Liver (tissue), 9 donors: ENCODE results near the gene DBT. TPM values are rescaled to one million over a fixed set of nuclear protein-coding genes. Genes with fewer than 3 reads are reported as not detected.

Experiments
- DNase-seq: peaks from one replicate; pipeline ENCODE4 v3.0.0-alpha.2; 2017; ENCODE audit warnings: low spot score
- H3K27ac ChIP-seq, 2 donors: one replicate each; pipeline ENCODE4 v1.7.0; 2013; ENCODE audit warnings: inconsistent platforms in 2 of 2, low read length in 2 of 2, control low read depth in 1 of 2, low read depth in 1 of 2, mild to moderate bottlenecking in 1 of 2
- H3K27me3 ChIP-seq, 4 donors: one replicate each; pipeline versions ENCODE4 v1.6.1 to v1.7.0; 2013; ENCODE audit warnings: low read length in 3 of 4, inconsistent platforms in 1 of 4, mild to moderate bottlenecking in 1 of 4, moderate library complexity in 1 of 4; ENCODE audit not compliant: control insufficient read depth in 4 of 4, insufficient read depth in 4 of 4
- H3K36me3 ChIP-seq, 4 donors: one replicate each; pipeline versions ENCODE4 v1.6.1 to v1.7.0; 2013; ENCODE audit warnings: low read length in 3 of 4, mild to moderate bottlenecking in 3 of 4, low read depth in 1 of 4, moderate library complexity in 1 of 4; ENCODE audit not compliant: control insufficient read depth in 4 of 4, insufficient read depth in 3 of 4
- H3K4me1 ChIP-seq, 4 donors: one replicate each; pipeline versions ENCODE4 v1.6.1 to v1.7.0; 2013; ENCODE audit warnings: low read length in 3 of 4, mild to moderate bottlenecking in 3 of 4, moderate library complexity in 1 of 4; ENCODE audit not compliant: control insufficient read depth in 4 of 4, insufficient read depth in 4 of 4
- H3K4me3 ChIP-seq, 3 donors: one replicate each; pipeline versions ENCODE4 v1.6.1 to v1.7.0; 2013; ENCODE audit warnings: low read length in 3 of 3, control low read depth in 1 of 3, low read depth in 1 of 3, mild to moderate bottlenecking in 1 of 3
- H3K9ac ChIP-seq, 2 donors: one replicate each; pipeline ENCODE4 v1.7.0; 2013; ENCODE audit warnings: low read length in 2 of 2, mild to moderate bottlenecking in 2 of 2, moderate library complexity in 2 of 2, control low read depth in 1 of 2, low read depth in 1 of 2
- H3K9me3 ChIP-seq, 4 donors: one replicate each; pipeline versions ENCODE4 v1.6.1 to v1.7.0; 2013; ENCODE audit warnings: low read length in 3 of 4; ENCODE audit not compliant: control insufficient read depth in 4 of 4
- EGR1 ChIP-seq, 2 donors: IDR thresholded peaks; 2 replicates each; pipeline ENCODE4 v1.6.1; 2016 to 2018; ENCODE audit warnings: antibody characterized with exemption in 2 of 2, low read depth in 2 of 2
- FOXA1 ChIP-seq: IDR thresholded peaks from 2 replicates; pipeline ENCODE4 v1.6.1; 2016; ENCODE audit warnings: antibody characterized with exemption
- FOXA2 ChIP-seq: IDR thresholded peaks from 2 replicates; pipeline ENCODE4 v1.6.1; 2016; ENCODE audit warnings: antibody characterized with exemption
- GABPA ChIP-seq, 2 donors: IDR thresholded peaks in 1 of 2; conservative IDR thresholded peaks in 1 of 2; 2 replicates each; pipeline ENCODE4 v1.6.1; 2016; ENCODE audit warnings: antibody characterized with exemption in 2 of 2, mild to moderate bottlenecking in 1 of 2, moderate library complexity in 1 of 2
- HNF4A ChIP-seq, 2 donors: conservative IDR thresholded peaks; 2 replicates each; pipeline ENCODE4 v1.6.1; 2016; ENCODE audit warnings: antibody characterized with exemption in 2 of 2, mild to moderate bottlenecking in 2 of 2
- HNF4G ChIP-seq: IDR thresholded peaks from 2 replicates; pipeline ENCODE4 v1.6.1; 2016; ENCODE audit warnings: antibody characterized with exemption
- JUND ChIP-seq, 2 donors: IDR thresholded peaks; 2 replicates each; pipeline ENCODE4 v1.6.1; 2016; ENCODE audit warnings: antibody characterized with exemption in 2 of 2
- NR2F2 ChIP-seq: IDR thresholded peaks from 2 replicates; pipeline ENCODE4 v1.6.1; 2016; ENCODE audit warnings: antibody characterized with exemption
- RAD21 ChIP-seq, 2 donors: IDR thresholded peaks; 2 replicates each; pipeline ENCODE4 v1.6.1; 2016; ENCODE audit warnings: antibody characterized with exemption in 2 of 2, mild to moderate bottlenecking in 2 of 2
- RXRA ChIP-seq, 2 donors: IDR thresholded peaks; 2 replicates each; pipeline ENCODE4 v1.6.1; 2017 to 2018; ENCODE audit warnings: antibody characterized with exemption in 2 of 2, mild to moderate bottlenecking in 1 of 2
- SP1 ChIP-seq: IDR thresholded peaks from 2 replicates; pipeline ENCODE4 v1.6.1; 2018; ENCODE audit warnings: antibody characterized with exemption, mild to moderate bottlenecking
- TAF1 ChIP-seq: conservative IDR thresholded peaks from 2 replicates; pipeline ENCODE4 v1.6.1; 2016; ENCODE audit warnings: antibody characterized with exemption, mild to moderate bottlenecking
- YY1 ChIP-seq: IDR thresholded peaks from 2 replicates; pipeline ENCODE4 v1.6.1; 2016; ENCODE audit warnings: antibody characterized with exemption, mild to moderate bottlenecking
- WGBS: extraction: QIAGEN DNeasy Blood & Tissue Kit; methylation state at CpG from one replicate; pipeline ENCODE4 v1.1.7; 2013; 5-methylcytosine and 5-hydroxymethylcytosine counted together
- polyA plus RNA-seq, 2 donors: library from polyadenylated mRNA; stranded (reverse) in 1 of 2; unstranded in 1 of 2; fragments of 200-250 nt in 1 of 2; fragments of >200 nt in 1 of 2; fragmentation: Nextera tagmentation in 1 of 2; extraction: Ambion mirVana in 1 of 2; gene quantifications; one replicate each; pipeline versions ENCODE4 v1.2.1 to v1.2.3, GENCODE V29; 2013 to 2015
- total RNA-seq, 2 donors: library from RNA; depleted of rRNA; stranded (reverse); fragments of >200 nt; gene quantifications; one replicate each; pipeline ENCODE4 v1.2.3, GENCODE V29; 2014
- TF ChIP-seq, protein P1 (sequence below): IDR thresholded peaks from 2 replicates; pipeline ENCODE4 v1.6.1; 2016; ENCODE audit warnings: antibody characterized with exemption
- TF ChIP-seq, protein P2 (sequence below): IDR thresholded peaks from 2 replicates; pipeline ENCODE4 v1.6.1; 2016; ENCODE audit warnings: antibody characterized with exemption
- TF ChIP-seq, protein P3 (sequence below): IDR thresholded peaks from 2 replicates; pipeline ENCODE4 v1.6.1; 2016; ENCODE audit warnings: antibody characterized with exemption
- TF ChIP-seq, protein P4 (sequence below): fragments of 150-350 bp; IDR thresholded peaks from 2 replicates; pipeline ENCODE4 v1.5.1; 2017; ENCODE audit warnings: improper control_type of control experiment, low read depth, low read length; ENCODE audit not compliant: missing input control
- TF ChIP-seq, protein P5 (sequence below): IDR thresholded peaks from 2 replicates; pipeline ENCODE4 v1.6.1; 2016; ENCODE audit warnings: antibody characterized with exemption, mild to moderate bottlenecking
- donor health status: healthy.
- donor health status: healthy.
- donor health status: healthy.
- donor health status: healthy.
- donor health status: healthy.

DBT gene
- total and polyA plus RNA-seq, 4 donors = 7.7 to 10.7 (median 9.1) TPM

DNA sequence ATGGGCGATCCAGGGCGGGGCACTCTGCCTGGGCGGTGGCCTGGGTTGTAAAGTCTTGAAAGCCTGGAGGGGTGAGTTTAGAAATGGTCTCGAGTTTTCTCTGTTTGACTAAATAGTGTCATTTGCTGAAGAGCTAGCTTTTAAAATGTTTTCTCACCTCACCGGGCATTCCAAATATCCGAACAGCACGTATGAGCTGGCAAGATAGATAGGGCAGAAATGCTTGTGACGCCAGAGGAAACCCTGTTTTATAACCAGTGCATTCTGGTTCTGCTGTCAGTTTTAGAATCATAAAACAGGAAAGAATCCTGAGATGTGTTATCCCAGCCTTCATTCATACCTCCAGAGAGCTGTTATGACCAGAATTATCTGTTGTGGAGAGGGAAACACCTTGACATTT, 17.1 kb upstream of the DBT start:
- peak overlapping the region; percentile 54 to 96 for H3K9ac ChIP-seq
- H3K27ac ChIP-seq = peak overlapping the region; percentile 64 to 88
- WGBS = 0% methylated on average over 8 of the region's 8 CpGs
- peak overlapping the region; percentile 68 to 92 (median 83) for H3K4me3 ChIP-seq
- no peaks in the 10 kb centered on the region for H3K9me3 ChIP-seq
- no peaks in the 10 kb centered on the region for H3K27me3 ChIP-seq
- DNase-seq = no peak
- H3K4me1 ChIP-seq = peaks cover 6 to 16% (median 10%) of the 10 kb centered on the region in 4 donors
- TF ChIP-seq FOXA1 = no peak
- TF ChIP-seq, protein P1, sequence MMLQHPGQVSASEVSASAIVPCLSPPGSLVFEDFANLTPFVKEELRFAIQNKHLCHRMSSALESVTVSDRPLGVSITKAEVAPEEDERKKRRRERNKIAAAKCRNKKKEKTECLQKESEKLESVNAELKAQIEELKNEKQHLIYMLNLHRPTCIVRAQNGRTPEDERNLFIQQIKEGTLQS = no peak
- no peak for TF ChIP-seq JUND (IDR thresholded peaks at IDR 0.05)
- TF ChIP-seq SP1 = no peak
- TF ChIP-seq HNF4G = no peak
- TF ChIP-seq RXRA (IDR thresholded peaks at IDR 0.05) = no peak
- no peak for TF ChIP-seq EGR1 (IDR thresholded peaks at IDR 0.05; ENCODE audit: low read depth in 2 of 2)
- no peak for TF ChIP-seq HNF4A (conservative IDR thresholded peaks at IDR 0.05)
- TF ChIP-seq, protein P2, sequence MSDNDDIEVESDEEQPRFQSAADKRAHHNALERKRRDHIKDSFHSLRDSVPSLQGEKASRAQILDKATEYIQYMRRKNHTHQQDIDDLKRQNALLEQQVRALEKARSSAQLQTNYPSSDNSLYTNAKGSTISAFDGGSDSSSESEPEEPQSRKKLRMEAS = no peak
- TF ChIP-seq RAD21 (IDR thresholded peaks at IDR 0.05) = no peak
- TF ChIP-seq TAF1 = no peak
- peaks cover 1 to 23% (median 13%) of the 10 kb centered on the region in 4 donors for H3K36me3 ChIP-seq

DNA sequence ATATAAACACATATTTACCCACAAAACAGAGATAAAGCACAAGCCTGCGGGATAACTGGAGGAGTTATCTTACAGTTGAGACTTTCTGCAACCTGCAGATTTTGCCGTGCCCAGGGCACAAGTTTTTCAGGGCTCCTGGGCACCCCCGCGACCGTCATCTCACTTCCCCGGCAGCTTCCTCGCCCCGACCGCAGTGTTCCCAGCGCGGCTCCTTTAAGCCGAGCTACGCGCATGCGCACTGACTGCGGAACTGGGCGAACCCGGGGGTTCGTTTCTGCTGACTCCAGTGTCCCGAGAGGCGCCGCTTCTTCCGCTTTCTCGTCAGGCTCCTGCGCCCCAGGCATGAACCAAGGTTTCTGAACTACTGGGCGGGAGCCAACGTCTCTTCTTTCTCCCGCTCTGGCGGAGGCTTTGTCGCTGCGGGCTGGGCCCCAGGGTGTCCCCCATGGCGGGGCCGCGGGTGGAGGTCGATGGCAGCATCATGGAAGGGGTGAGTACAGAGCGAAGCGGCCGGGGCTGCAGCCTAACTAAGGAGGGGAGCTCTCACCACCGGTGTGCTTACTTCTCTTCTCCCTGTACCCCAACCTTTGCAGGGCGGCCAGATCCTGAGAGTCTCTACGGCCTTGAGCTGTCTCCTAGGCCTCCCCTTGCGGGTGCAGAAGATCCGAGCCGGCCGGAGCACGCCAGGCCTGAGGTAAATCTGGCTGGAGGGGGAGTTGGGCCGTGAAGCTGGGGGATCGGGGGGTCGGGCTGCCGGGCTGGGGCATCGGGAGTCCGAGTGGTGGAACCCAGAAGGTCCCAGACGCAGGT, 16.5 kb upstream of the DBT start, which contains the start of gene RTCA:
Gene RTCA (plus strand): TSS at position 286 of the 810 bp plus-strand sequence. CDS start 160 bp downstream, at position 446.
- H3K4me3 ChIP-seq = peak within 1 kb of the TSS; percentile 68 to 92 (median 83)
- H3K9ac ChIP-seq = peak within 1 kb of the TSS; percentile 88 to 96
- DNase-seq = peak; percentile 94
- H3K9me3 ChIP-seq = no peaks in the 10 kb centered on the region
- WGBS = under 1% methylated on average over 53 of the region's 53 CpGs
- no peaks in the 10 kb centered on the region for H3K27me3 ChIP-seq
- peaks cover 1 to 16% (median 10%) of the 10 kb centered on the region in 4 donors for H3K36me3 ChIP-seq
- H3K27ac ChIP-seq = peak within 1 kb of the TSS; percentile 64 to 88
- H3K4me1 ChIP-seq = peaks cover 6 to 16% (median 10%) of the 10 kb centered on the region in 4 donors
- TF ChIP-seq TAF1 (peak; percentile 45), SP1 (peak; percentile 33), RXRA (IDR thresholded peaks at IDR 0.05) (peak; percentile 24 to 53), GABPA (IDR thresholded peaks at IDR 0.05 in 1 of 2, conservative IDR thresholded peaks at IDR 0.05 in 1 of 2) (peak; percentile 30 to 89), FOXA2 (peak; percentile 8), JUND (IDR thresholded peaks at IDR 0.05) (peak in 1 of 2 donors; percentile 33), NR2F2 (no peak), RAD21 (IDR thresholded peaks at IDR 0.05) (peak; percentile 46 to 65), FOXA1 (no peak), YY1 (peak; percentile 82), HNF4A (conservative IDR thresholded peaks at IDR 0.05) (peak; percentile 7 to 31), EGR1 (IDR thresholded peaks at IDR 0.05; ENCODE audit: low read depth in 2 of 2) (peak in 1 of 2 donors; percentile 43), HNF4G (no peak)
- TF ChIP-seq, protein P1 = no peak
- TF ChIP-seq, protein P3, sequence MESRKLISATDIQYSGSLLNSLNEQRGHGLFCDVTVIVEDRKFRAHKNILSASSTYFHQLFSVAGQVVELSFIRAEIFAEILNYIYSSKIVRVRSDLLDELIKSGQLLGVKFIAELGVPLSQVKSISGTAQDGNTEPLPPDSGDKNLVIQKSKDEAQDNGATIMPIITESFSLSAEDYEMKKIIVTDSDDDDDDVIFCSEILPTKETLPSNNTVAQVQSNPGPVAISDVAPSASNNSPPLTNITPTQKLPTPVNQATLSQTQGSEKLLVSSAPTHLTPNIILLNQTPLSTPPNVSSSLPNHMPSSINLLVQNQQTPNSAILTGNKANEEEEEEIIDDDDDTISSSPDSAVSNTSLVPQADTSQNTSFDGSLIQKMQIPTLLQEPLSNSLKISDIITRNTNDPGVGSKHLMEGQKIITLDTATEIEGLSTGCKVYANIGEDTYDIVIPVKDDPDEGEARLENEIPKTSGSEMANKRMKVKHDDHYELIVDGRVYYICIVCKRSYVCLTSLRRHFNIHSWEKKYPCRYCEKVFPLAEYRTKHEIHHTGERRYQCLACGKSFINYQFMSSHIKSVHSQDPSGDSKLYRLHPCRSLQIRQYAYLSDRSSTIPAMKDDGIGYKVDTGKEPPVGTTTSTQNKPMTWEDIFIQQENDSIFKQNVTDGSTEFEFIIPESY = peak; percentile 75
- TF ChIP-seq, protein P4, sequence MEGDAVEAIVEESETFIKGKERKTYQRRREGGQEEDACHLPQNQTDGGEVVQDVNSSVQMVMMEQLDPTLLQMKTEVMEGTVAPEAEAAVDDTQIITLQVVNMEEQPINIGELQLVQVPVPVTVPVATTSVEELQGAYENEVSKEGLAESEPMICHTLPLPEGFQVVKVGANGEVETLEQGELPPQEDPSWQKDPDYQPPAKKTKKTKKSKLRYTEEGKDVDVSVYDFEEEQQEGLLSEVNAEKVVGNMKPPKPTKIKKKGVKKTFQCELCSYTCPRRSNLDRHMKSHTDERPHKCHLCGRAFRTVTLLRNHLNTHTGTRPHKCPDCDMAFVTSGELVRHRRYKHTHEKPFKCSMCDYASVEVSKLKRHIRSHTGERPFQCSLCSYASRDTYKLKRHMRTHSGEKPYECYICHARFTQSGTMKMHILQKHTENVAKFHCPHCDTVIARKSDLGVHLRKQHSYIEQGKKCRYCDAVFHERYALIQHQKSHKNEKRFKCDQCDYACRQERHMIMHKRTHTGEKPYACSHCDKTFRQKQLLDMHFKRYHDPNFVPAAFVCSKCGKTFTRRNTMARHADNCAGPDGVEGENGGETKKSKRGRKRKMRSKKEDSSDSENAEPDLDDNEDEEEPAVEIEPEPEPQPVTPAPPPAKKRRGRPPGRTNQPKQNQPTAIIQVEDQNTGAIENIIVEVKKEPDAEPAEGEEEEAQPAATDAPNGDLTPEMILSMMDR = no peak
- TF ChIP-seq, protein P2 = peak; percentile 92
- TF ChIP-seq, protein P5, sequence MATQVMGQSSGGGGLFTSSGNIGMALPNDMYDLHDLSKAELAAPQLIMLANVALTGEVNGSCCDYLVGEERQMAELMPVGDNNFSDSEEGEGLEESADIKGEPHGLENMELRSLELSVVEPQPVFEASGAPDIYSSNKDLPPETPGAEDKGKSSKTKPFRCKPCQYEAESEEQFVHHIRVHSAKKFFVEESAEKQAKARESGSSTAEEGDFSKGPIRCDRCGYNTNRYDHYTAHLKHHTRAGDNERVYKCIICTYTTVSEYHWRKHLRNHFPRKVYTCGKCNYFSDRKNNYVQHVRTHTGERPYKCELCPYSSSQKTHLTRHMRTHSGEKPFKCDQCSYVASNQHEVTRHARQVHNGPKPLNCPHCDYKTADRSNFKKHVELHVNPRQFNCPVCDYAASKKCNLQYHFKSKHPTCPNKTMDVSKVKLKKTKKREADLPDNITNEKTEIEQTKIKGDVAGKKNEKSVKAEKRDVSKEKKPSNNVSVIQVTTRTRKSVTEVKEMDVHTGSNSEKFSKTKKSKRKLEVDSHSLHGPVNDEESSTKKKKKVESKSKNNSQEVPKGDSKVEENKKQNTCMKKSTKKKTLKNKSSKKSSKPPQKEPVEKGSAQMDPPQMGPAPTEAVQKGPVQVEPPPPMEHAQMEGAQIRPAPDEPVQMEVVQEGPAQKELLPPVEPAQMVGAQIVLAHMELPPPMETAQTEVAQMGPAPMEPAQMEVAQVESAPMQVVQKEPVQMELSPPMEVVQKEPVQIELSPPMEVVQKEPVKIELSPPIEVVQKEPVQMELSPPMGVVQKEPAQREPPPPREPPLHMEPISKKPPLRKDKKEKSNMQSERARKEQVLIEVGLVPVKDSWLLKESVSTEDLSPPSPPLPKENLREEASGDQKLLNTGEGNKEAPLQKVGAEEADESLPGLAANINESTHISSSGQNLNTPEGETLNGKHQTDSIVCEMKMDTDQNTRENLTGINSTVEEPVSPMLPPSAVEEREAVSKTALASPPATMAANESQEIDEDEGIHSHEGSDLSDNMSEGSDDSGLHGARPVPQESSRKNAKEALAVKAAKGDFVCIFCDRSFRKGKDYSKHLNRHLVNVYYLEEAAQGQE = no peak
